HEK293 (cell line): ENCODE results near the gene SMIM44.
A peak's percentile ranks its signal among the peaks of the same experiment; 100 is the strongest.

ENCODE experiments used
- CTCF ChIA-PET: fragments of 350-600 bp; formaldehyde crosslinking; extraction: SDS; loops from one replicate; lab custom pipeline; 2021; ENCODE audit warnings: antibody characterized with exemption; lab: Yijun Ruan, JAX
- POLR2A ChIA-PET: fragments of 300-600 bp; formaldehyde crosslinking; extraction: SDS; loops from one replicate; lab custom pipeline; 2020; ENCODE audit warnings: antibody characterized with exemption, inconsistent platforms; lab: Yijun Ruan, JAX
- H3K27ac ChIP-seq: fragments of 200-500 bp; sonication (Bioruptor generic); 2 replicates; pipeline ENCODE4 v1.5.1; 2014; ENCODE audit warnings: low read depth, low read length, control low read depth, inconsistent platforms; ENCODE audit errors: extremely low read depth
- H3K36me3 ChIP-seq, 2 experiments: fragments of 200-500 bp in 1 of 2; sonication (Bioruptor generic) in 1 of 2; 1 replicate in 1 of 2; 2 replicates in 1 of 2; pipeline ENCODE4 v1.5.1; 2014 to 2017; ENCODE audit warnings: inconsistent platforms in 2 of 2, low read length in 2 of 2; ENCODE audit not compliant: control insufficient read depth in 2 of 2, insufficient read depth in 1 of 2
- H3K4me1 ChIP-seq: fragments of 200-500 bp; sonication (Bioruptor generic); 2 replicates; pipeline ENCODE4 v1.5.1; 2014; ENCODE audit warnings: mild to moderate bottlenecking, low read length, inconsistent platforms; ENCODE audit not compliant: control insufficient read depth, insufficient read depth
- H3K4me3 ChIP-seq: 2 replicates; pipeline ENCODE4 v1.5.1; 2011; ENCODE audit warnings: low read depth, mild to moderate bottlenecking, control low read depth, low read length, moderate library complexity
- H3K9me3 ChIP-seq: fragments of 200-500 bp; sonication (Bioruptor generic); 2 replicates; pipeline ENCODE4 v1.5.1; 2014; ENCODE audit warnings: low read depth, low read length, inconsistent platforms; ENCODE audit not compliant: control insufficient read depth, insufficient read depth
- HOXA7 ChIP-seq: sonication (generic); formaldehyde crosslinking; IDR thresholded peaks from 2 replicates; pipeline ENCODE4 v1.8.1; 2022; ENCODE audit warnings: missing genetic modification reagents, borderline replicate concordance
- KLF9 ChIP-seq: fragments of 450-650 bp; formaldehyde crosslinking; IDR thresholded peaks from 2 replicates; pipeline ENCODE4 v1.5.1; 2016; ENCODE audit warnings: missing biosample characterization, missing genetic modification characterization, low read depth
- SCRT1 ChIP-seq: fragments of 450-650 bp; formaldehyde crosslinking; IDR thresholded peaks from 2 replicates; pipeline ENCODE4 v1.5.1; 2016; ENCODE audit warnings: missing biosample characterization, missing genetic modification characterization, borderline replicate concordance
- SCRT2 ChIP-seq: fragments of 450-650 bp; formaldehyde crosslinking; IDR thresholded peaks from 2 replicates; pipeline ENCODE4 v1.5.1; 2016; ENCODE audit warnings: missing biosample characterization, missing genetic modification characterization
- ZEB2 ChIP-seq: fragments of 450-650 bp; formaldehyde crosslinking; IDR thresholded peaks from 2 replicates; pipeline ENCODE4 v1.5.1; 2016; ENCODE audit warnings: missing biosample characterization, missing genetic modification characterization
- ZFP69B ChIP-seq: fragments of 450-650 bp; formaldehyde crosslinking; IDR thresholded peaks from 2 replicates; pipeline ENCODE4 v1.5.1; 2016; ENCODE audit warnings: missing biosample characterization, missing genetic modification characterization
- ZNF24 ChIP-seq: fragments of 450-650 bp; formaldehyde crosslinking; IDR thresholded peaks from 2 replicates; pipeline ENCODE4 v1.5.1; 2016; ENCODE audit warnings: missing biosample characterization, missing genetic modification characterization
- ZNF335 ChIP-seq: fragments of 450-650 bp; formaldehyde crosslinking; conservative IDR thresholded peaks from 2 replicates; pipeline ENCODE4 v1.5.1; 2016; ENCODE audit warnings: missing biosample characterization, missing genetic modification characterization
- ZNF362 ChIP-seq: fragments of 450-650 bp; formaldehyde crosslinking; IDR thresholded peaks from 2 replicates; pipeline ENCODE4 v1.5.1; 2016; ENCODE audit warnings: missing biosample characterization, missing genetic modification characterization
- ZNF433 ChIP-seq: fragments of 450-650 bp; formaldehyde crosslinking; IDR thresholded peaks from 2 replicates; pipeline ENCODE4 v1.5.1; 2016; ENCODE audit warnings: missing biosample characterization, missing genetic modification characterization, low read depth
- ZNF513 ChIP-seq: fragments of 450-650 bp; IDR thresholded peaks from 2 replicates; pipeline ENCODE4 v1.5.1; 2018; ENCODE audit warnings: missing biosample characterization, missing genetic modification characterization
- ZNF580 ChIP-seq: fragments of 450-650 bp; formaldehyde crosslinking; IDR thresholded peaks from 2 replicates; pipeline ENCODE4 v1.5.1; 2016; ENCODE audit warnings: missing biosample characterization, missing genetic modification characterization
- ZNF621 ChIP-seq: fragments of 450-650 bp; formaldehyde crosslinking; IDR thresholded peaks from 2 replicates; pipeline ENCODE4 v1.5.1; 2017; ENCODE audit warnings: missing biosample characterization, missing genetic modification characterization
- ZNF658 ChIP-seq: fragments of 450-650 bp; formaldehyde crosslinking; IDR thresholded peaks from 2 replicates; pipeline ENCODE4; 2016; ENCODE audit warnings: missing biosample characterization, missing genetic modification characterization
- ZNF843 ChIP-seq: fragments of 450-650 bp; formaldehyde crosslinking; IDR thresholded peaks from 2 replicates; pipeline ENCODE4 v1.5.1; 2016; ENCODE audit warnings: missing biosample characterization, missing genetic modification characterization
- ZXDB ChIP-seq: fragments of 450-650 bp; formaldehyde crosslinking; IDR thresholded peaks from 2 replicates; pipeline ENCODE4 v1.5.1; 2016; ENCODE audit warnings: missing biosample characterization, missing genetic modification characterization

The SMIM44 gene

GRCh38 chr19:3522421-3523360, 39.5 kb upstream of the SMIM44 start:
- Histone ChIP-seq H3K36me3 (peaks cover 4 to 90% of the 10 kb centered on the region in 2 experiments; a peak in 1 of 3 replicates), H3K4me3 (no peak overlapping the region), H3K27ac (0 out of 2 replicates have a peak overlapping the region, but pooled peaks have one; percentile 9), H3K4me1 (no peaks in the 10 kb centered on the region), H3K9me3 (no peaks in the 10 kb centered on the region)
- CTCF ChIA-PET = interaction anchor here (1.2 kb wide), 1 partner anchor 232 kb away, joined by 4 read pairs; no protein-coding TSS in a partner anchor
- TF ChIP-seq ZNF433 (tag by site-specific recombination) = no peak
- TF ChIP-seq ZEB2 (tag by site-specific recombination) = no peak
- no peak for TF ChIP-seq ZNF362 (tag by site-specific recombination)
- TF ChIP-seq ZNF335 (tag by site-specific recombination) = no peak
- TF ChIP-seq HOXA7 = no peak
- no peak for TF ChIP-seq ZNF658 (tag by site-specific recombination)
- TF ChIP-seq ZNF621 = no peak
- TF ChIP-seq ZFP69B (tag by site-specific recombination) = no peak
- TF ChIP-seq ZNF843 (tag by site-specific recombination) = no peak
- no peak for TF ChIP-seq ZNF513
- TF ChIP-seq KLF9 (tag by site-specific recombination) = no peak
- POLR2A ChIA-PET = no interaction called here

- ChIA-PET CTCF (interaction anchor here (0.6 to 1.2 kb wide), 4 partner anchors 23 to 234 kb away, joined by 3 to 4 read pairs (median 3); no protein-coding TSS in a partner anchor), POLR2A (no interaction called here)
- peaks cover 5 to 82% of the 10 kb centered on the region in 2 experiments; a peak in 1 of 3 replicates for H3K36me3 ChIP-seq
Measured at GRCh38 chr19:3521104-3521445, 37.8 kb upstream of the SMIM44 start.

GRCh38 chr19:3520166-3521103, 37.2 kb upstream of the SMIM44 start:
- CTCF ChIA-PET = interaction anchor here (0.6 kb wide), 1 partner anchor 24 kb away, joined by 3 read pairs; no protein-coding TSS in a partner anchor
- TF ChIP-seq SCRT1 (tag by site-specific recombination) = peak; percentile 85
- TF ChIP-seq ZNF580 (tag by site-specific recombination) = no peak
- peak; percentile 96 for TF ChIP-seq SCRT2 (tag by site-specific recombination)
- Histone ChIP-seq H3K4me1 (peaks cover 4% of the 10 kb centered on the region; the same call in 1 of the 2 replicates), H3K9me3 (no peaks in the 10 kb centered on the region), H3K27ac (no peak overlapping the region), H3K36me3 (peaks cover 5 to 80% of the 10 kb centered on the region in 2 experiments; a peak in 1 of 3 replicates), H3K4me3 (no peak overlapping the region)
- POLR2A ChIA-PET = no interaction called here

More at GRCh38 chr19:3521104-3521445, 37.8 kb upstream of the SMIM44 start:
- H3K9me3 ChIP-seq = no peaks in the 10 kb centered on the region
- peaks cover 4% of the 10 kb centered on the region; the same call in 1 of the 2 replicates for H3K4me1 ChIP-seq
- TF ChIP-seq SCRT2 (tag by site-specific recombination) = peak; percentile 3; the same call in 1 of the 2 replicates
- TF ChIP-seq ZNF24 (tag by site-specific recombination) = no peak
- no peak for TF ChIP-seq ZXDB (tag by site-specific recombination)
- no peak overlapping the region for H3K27ac ChIP-seq
- H3K4me3 ChIP-seq = no peak overlapping the region
